Stimulated activated CD8-positive, alpha-beta memory T cell treated with anti-CD3 and anti-CD28 coated beads, Interleukin-7, amount 100 ng/mL, for 48 hours (primary cell): ENCODE data around the gene TNS3.
"Not testable (repeated sequence)": the region's sequence is repeated elsewhere in the genome, so short reads cannot be mapped to it uniquely, and the experiment has no call there.

Experiments used
- DNase-seq, 2 donors: peaks; one replicate each; pipeline ENCODE4 v3.0.0-alpha.2; 2020; ENCODE audit warnings: low read depth in 1 of 2; ENCODE audit errors: extremely low read depth in 1 of 2

TNS3 gene

DNA sequence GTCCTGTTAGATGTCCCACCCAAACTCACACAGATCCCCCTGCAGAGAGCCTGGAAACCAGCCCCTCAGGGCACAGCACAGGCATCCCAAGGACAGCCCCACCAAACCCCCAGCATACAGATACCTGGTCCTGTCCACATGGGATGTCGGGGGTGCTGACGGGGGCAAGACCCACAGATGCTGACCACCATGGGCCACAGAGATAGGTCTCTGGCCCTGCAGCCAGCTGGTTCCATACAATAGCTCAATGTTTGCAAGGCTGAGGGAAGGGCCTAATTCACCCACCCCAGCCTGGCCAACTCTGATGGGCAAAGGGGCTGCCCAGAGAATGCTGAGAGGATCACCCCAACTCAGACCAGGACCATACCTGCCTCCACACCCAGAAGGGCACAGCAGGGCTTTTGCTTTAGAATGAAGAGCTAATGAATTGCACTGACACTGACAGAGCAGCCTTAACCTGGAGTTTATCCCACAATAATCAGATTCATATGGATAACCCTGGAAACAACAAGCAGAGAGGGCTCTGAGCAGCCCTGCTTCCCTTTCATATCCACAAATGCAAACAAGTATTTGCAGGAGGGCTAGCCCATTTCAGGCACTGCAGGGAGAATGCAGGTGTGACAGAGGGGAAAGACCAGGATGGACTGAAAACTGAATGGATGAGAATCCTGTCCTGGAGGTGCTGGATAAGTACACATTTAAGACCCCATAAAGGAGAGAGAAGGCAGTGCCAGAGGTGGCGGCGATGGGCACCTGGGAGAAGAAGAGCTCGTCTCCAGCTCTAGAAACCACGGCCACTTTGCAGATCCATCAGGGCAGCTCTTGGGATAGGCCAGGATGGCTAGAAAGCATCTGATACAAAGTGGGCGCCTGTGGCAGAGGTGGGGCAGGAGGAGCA lies 126.7 kb downstream of the TNS3 start:
- no peak for DNase-seq

DNA sequence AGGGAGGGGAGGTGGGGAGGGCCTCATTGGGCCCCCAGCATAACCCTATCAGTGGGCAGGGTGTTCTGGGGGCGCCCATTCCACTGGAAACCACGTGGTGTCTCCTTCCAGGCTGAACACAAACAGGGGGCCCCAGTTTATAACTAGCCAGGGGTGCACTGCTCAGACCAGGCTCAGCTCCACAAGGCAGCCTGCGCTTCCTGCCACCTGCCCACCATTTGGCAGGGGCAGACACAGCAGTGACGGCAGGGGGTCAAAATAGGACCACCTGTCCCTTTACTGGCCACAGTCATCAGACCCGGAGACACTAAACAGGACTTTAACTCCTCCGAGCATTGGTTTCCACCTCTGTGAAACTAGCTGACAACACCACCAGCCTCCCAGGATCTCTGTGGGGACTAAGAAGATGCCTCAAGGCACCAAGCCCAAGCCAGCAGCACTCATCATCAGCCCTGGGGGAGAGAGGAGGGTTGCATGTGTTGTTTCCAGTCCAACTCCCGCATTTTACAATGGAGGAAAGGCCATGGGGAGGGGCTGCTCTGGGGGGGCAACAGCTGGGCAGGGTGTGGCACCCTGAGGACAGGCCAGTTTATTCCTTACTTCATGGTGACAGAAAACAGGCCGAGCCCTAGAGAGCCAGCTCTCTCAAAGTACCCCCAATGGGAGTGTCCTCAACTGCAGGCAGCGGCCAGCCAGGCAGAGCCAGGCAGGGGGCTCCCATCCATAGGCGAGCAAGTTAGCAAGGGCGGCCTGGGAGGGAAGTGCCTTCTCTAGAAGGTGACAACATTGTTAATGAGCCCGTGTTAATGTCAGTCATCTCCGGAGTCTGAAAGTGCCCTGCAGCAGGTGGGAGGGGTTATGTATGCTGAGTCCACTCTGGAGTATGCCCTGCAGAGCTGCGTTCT lies 127.6 kb downstream of the TNS3 start:
- DNase-seq = no peak

DNA sequence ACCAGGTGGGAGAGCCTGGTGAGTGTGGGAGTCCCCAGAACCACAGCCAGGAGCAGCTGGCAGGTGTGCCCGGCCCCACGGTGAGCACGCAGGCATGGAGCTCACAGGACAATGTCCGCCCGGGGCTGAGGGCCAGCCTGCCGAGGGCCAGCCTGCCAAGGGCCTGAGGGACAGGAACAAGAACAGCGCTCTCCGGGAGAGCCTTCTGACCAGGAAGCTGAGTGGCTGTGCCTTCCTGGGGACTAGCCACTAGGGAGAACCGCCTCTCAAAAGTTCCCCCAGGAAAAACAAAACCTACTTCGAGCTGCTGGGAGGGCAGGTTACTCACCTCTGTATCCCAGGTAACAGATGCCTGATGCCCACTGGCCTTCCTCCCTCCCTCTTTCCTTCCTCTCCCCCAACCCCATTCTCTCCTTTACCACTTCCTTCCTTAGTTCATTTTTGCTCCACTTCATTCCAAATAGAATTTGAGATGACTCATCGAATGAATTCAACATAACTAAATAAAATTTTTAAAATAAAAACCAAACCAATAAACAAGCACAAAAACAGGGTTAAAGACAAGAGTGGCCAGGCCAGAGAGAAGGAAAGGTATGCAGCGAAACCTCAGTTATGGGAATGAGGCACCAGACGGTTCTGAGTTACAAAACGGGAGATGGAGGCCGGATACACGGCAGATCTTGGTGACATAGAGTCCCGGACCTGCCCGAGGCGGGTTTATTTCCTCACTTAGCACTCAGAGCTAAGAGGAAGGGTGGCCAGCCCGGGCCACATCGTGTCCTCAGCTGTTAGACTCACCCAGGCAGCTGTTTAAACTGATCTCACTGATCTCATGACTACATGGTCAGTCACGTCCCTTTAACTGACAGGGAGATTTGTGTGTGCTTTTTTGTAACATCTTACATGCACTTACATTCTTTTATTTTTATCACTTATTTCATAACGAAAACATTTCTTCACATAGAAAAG lies 128.5 kb downstream of the TNS3 start:
- DNase-seq = no peak

DNA sequence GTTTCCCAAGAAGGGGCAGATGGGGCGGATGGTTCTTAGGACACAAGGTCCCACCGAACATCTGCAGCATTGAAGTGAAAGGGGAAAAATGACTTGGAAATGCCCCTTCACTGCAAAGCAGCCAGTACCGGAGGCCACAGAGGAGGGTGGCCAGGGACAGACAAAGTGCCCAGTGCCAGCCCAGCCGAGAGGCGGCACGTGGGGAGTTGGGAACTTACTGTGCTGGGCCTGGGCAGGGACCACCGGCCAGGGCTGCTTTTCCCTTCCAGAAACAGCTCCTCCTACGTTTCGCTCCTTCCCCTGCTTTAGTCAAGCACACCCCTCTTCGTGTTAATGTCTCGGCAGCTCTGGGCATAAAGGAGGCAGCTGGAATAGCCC lies 129.2 kb downstream of the TNS3 start:
- DNase-seq = no peak

DNA sequence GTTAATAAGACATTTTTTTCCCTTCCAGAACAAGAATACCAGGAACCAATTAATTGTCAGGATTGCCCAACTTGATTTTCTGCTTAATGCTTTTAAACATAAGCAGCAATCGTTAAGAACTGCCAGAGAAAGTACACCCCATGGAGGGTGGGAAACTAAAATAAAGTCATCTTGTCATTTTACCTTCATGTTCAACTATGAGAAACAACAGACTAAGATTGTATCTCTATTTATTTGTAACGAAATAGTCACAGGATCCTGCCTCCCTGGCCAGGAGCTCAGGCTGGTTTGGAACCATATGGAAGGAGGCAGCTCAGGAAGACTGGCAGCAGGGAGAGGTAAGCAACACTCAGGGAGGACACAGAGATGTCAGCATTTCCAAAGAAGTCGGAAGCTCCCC lies 129.6 kb downstream of the TNS3 start:
- no peak for DNase-seq

DNA sequence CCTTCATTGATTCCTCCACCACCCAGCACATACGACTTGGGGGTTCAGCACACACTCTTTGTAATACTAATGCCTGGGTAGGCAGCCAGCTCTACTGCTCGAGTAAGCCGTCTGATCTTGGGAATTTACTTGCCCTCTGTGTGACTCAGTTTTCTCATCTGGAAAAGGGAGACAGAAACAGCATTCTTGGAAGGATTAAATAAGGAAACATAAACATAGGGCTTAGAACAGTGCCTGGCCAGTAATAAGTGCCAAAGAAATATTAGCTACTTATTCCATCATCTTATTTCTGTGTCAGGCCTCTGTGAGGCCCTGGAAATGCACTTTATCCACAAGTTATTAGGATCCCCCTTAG lies 130.1 kb downstream of the TNS3 start:
- no peak for DNase-seq

DNA sequence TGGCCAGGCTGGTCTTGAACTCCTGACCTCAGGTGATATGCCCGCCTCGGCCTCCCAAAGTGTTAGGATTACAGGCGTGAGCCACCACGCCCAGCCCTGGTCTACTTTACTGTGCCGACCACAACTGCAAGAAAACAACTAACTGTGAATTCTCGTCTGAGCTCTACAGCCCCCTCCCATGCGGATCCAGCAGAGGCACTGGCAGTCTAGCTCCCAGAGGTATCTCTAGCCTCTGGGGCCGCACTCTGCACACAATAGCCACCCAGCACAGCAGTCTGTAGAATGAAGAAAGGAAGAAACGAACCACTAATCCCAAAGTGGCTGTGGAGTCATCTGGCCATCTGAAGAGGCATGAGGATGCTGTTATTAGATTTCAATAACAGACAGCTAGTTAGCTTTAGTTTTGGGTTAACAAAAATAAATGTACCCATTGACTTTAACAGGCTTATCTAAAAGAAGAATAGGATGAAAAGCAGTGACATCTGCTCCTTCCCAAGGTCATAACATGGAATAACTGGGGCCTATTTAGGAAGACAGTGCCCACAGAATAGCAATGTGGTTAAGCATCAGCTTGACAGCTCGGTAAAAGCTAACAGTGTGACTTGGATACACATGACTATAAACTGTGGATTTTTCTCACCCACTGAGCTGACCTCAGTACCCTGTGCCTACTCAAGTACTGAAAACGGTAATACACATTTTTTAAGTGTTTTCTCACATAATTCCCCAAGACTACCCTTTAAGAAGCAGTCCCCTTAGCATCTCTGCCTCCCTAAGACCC lies 131.9 kb downstream of the TNS3 start:
- DNase-seq = no peak

DNA sequence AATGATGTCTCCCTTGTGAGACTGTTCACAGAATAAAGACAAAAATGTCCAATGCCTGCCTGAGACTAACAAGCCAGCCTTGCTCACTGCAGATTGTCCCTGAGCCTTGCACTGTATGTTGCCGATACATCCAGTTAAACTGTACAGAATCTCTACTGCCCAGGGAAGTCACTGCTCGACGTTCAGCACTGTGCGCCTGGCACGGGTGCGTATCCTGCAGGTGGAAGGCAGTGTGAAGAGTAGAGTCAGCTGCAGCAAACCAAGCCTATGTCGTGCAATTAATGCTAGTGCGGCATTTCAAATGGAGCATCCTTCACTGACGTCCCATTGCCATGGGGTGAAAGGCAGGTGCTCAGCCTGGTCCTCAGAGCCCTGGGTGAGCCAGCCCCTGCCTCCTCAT lies 132.9 kb downstream of the TNS3 start:
- no peak for DNase-seq

DNA sequence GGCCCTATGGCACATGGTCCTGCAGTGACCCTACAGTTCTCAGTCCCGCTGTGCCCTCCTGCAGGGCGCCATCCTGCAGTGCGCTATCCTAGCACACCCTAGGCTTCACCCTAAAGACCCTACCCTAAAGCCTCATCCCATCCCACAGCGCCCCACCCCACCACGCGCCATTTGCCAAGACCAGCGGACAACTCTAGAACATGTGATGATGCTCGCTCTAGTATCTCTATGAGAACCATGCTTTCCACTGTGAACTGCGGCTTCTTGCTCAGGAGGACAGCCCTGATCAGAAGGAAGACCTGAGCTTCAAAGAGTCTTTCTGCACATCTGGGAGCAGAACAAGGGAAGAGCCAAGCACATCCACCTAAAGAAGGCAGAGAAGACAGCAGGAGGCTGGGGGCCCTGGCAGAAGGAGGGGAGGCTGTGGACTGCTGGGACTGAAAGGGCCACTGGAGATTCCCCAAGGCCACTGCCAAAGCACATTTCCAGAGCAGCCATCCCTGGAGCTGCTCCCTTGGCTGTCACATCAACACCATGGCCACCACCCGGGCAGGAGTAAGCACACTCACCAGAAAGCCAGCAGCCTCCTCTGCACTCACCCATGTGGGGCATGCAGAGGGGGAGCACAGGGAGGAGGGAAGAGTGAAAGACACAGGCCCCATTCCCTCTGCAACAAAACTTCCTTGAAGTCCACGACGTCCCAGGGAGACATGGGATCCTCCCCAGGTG lies 134.1 kb downstream of the TNS3 start:
- no peak for DNase-seq

DNA sequence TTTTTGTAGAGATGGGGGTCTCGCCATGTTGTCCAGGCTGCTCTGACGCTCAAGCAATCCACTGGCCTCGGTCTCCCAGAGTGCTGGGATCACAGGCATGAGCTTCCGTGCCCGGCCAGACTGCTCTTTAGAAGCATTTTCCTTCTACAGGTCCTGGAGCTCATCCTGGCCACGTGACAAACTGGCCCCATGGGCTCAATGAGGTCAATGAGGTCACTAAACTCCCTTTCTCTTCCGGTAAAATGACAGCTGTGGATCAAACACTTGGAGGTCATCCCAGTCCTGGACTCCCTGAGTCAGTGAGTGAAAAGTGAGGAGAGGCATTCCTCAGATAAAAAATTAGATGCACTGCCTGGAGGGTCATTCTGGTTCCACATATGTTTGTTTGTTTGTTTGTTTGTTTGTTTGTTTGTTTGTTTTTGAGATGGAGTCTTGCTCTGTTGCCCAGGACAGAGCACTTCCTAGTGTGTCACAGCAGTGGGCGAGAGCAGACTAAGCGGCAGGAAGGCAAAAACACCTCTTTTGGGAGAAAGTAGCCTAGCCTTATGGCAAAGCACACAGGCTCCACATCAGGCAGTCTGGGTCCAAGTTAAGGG lies 134.9 kb downstream of the TNS3 start:
- no peak for DNase-seq

DNA sequence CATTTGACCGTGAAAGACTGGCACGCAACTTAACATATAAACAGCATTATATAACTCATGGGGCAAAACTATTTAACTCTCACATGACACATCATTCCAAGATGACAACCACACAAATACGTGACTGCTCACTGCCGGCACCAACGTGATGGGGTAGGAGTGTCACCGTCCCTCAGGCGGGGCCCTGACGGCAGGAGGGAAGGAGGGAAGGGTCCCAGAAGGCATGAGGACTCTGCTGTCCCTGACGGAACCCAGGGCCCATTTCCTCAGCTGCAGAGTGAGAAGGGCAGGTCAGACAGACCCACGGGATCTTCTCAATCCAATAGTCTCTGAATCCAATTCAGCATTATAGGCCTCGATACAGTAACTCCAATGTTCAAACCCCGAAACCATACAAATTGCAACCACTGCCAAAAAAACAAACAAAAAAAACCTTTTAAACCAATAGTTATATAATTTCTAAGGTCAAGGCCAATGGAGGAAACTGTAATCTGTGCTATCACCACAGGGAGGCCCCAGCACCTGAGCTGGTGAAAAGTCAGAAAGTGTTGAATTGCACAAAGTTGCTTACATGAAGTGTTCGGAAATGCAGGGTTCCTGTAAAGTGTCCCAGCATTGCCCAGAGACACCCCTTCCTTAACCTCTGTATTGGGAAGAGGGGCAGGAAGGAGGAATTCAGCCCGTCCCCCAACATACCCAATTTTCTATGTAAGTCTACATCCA lies 137.4 kb downstream of the TNS3 start:
- DNase-seq = no peak

DNA sequence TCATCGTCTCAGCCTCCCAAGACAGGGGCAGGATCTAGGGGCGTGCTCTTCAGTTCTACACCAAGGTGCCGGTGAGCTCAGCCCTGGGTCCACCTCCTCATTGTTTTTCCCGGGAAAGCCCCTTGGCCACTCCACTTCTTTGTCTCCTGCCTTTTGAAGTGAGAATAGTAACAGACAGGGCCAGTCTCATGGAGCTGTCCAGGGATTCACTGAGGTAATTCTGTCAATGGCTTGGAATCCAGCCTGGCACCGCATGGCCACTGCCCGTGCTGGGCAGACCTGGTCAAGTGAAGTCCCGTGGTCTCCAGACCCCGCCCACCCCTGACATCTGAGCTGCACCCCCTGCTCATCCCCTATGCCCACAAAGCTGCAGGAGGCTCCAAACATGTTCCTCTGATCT lies 138.9 kb downstream of the TNS3 start:
- DNase-seq = no peak

DNA sequence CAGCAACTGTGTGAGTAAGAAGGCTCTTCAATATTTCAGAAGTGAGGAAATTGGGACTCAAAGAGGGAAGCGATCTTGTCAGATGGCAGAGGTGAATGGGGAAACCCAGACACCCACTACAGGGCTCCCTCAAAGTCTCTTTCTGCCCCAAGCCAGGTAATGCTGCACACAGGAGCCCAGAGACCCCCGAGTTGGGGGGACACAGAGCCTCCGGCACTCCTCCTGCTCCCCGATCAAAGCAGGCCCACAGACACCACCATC lies 139.4 kb downstream of the TNS3 start:
- DNase-seq = no peak

DNA sequence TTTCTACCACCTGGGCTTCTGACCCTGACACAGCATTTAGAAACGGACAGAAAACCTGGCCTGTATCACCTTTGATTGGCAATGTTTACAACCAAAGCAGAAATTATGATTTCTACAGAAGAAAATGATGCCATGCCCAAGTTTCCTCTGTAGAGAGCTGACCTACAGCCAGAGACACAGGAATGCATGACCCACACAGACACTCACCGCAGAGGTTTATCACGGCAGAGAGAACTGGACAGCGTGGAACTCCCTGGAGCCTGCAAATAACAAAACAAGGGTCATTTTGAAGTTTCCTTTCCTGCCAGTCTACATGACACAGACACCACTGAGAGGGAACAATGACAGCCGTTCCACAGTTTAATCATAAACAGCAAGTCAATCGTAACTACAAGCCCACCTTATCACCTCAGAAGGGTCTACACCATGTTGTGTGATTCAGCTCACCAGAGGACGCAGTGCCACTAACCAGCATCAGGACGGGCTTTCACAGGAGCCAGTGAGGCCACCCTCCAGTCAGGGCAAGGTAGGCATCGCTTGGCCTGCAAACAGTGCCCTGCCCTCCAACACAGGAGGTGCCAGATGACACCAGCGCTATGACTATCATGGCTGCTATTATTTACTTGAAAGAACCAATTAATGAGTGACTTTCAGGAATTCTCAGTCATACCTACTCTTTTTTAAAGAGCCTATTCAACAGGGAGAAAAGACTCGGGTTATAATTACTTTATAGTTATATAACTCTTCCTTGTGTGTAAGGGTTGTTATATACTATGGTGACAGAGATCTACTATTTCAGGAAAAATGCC lies 139.9 kb downstream of the TNS3 start:
- no peak for DNase-seq

DNA sequence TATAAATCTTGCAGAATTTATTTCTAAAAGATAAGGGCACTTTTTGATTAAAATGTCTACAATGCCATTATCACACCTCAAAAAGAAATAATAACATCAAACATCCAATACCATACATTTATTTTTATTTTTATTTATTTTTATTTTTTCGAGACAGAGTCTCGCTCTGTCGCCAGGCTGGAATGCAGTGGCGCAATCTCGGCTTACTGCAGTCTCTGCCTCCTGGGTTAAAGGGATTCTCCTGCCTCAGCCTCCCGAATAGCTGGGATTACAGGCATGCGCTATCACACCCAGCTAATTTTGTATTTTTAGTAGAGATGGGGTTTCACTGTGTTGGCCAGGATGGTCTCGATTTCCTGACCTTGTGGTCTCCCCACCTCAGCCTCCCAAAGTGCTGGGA lies 140.9 kb downstream of the TNS3 start:
- DNase-seq = not testable (repeated sequence)

DNA sequence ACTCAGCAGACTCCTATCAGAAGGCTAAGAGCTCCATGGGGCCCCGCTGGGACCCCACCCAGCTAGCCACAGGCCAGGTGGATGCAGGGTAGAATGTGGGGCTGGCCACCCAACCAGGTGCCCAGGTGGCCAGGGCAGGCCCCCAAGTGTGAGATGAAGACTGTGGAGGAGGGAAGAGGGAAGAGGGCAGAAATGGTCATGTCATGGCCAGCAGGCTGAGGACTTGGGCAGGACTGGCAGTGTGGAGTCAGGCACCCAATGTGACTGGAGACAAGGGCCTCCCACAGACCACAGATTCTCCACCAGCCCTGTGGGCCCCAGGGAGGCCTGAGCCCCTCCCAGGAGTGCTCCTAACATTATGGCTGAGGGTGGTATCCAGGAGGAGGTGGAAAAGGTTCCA lies 141.6 kb downstream of the TNS3 start:
- no peak for DNase-seq

DNA sequence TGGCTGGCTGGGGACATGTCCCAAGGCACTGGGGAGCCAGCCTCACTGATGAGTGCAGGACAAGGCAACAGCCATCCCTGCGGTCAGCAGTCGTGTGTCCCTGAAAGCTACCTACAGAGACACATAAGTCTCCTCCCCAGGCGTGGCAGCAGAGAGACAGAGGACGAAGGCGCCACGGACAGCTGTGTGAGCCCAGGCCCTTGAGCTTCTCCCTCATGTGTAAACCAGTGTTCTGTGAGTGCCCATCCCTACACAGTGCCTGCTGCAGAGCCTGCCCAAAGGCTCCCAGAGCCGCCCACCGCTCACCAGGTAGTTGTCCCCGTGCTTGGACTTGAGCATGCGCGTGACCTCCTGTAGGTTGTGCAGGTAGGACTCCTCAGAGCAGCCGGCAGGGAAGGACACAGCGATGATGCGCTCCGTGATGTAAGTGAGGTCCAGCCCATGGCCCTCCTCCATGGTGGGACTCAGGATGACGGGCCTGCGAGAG lies 142.7 kb downstream of the TNS3 start:
- DNase-seq = no peak
